Measurements from ENCODE around the gene MST1. TPM values are rescaled to one million over a fixed set of nuclear protein-coding genes. Genes with fewer than 3 reads are reported as not detected.

The MST1 gene
- total RNA-seq, 5 donors from 2014 or later (not counting 1 experiment from before 2014, with no cell fraction given) = 9.9 to 16.1 (median 12.6) TPM

- DNase-seq = no peak
- Histone ChIP-seq H3K27ac (ENCODE audit: low read length) (no peak overlapping the region), H3K36me3 (ENCODE audit: control insufficient read depth in 2 of 2, extremely low read depth in 1 of 2, insufficient read depth in 1 of 2, low read length in 1 of 2) (peaks cover 5 to 10% of the 10 kb centered on the region in 2 donors), H3K4me3 (ENCODE audit: control insufficient read depth in 1 of 2, extremely low read depth in 1 of 2, low read length in 1 of 2) (no peak overlapping the region), H3K9me3 (no peaks in the 10 kb centered on the region), H3K4me1 (ENCODE audit: control insufficient read depth in 1 of 2, extremely low read depth in 1 of 2, insufficient read depth in 2 of 2, low read length in 2 of 2) (peaks cover 3 to 39% of the 10 kb centered on the region in 2 experiments), H3K27me3 (replicated peaks in 1 of 2; ENCODE audit: control insufficient read depth in 2 of 2, extremely low read depth in 1 of 2, insufficient read depth in 2 of 2, low read length in 1 of 2) (no peaks in the 10 kb centered on the region)
- Mint-ChIP-seq H3K4me3 (no peak overlapping the region), H3K4me1 (peaks cover 18 to 24% (median 22%) of the 10 kb centered on the region in 3 donors), H3K27ac (no peak overlapping the region), H3K27me3 (no peaks in the 10 kb centered on the region), H3K36me3 (peaks cover 1% of the 10 kb centered on the region), H3K9me3 (no peaks in the 10 kb centered on the region)
- CTCF ChIA-PET = no interaction called here
- POLR2A ChIA-PET = interaction anchor here in 1 of 2 donors (0.6 kb wide), 1 partner anchor 63 kb away, joined by 3 read pairs; no protein-coding TSS in a partner anchor
- WGBS (ENCODE audit: insufficient coverage) = 91% methylated on average over 13 of the region's 13 CpGs
- ATAC-seq (replicated peaks in 1 of 4) = no peak
Observed at GRCh38 chr3:49714728-49715550, 25.7 kb upstream of the MST1 start.

GRCh38 chr3:49713336-49714105 lies 24.2 kb upstream of the MST1 start:
- CTCF ChIA-PET = no interaction called here
- Mint-ChIP-seq H3K27ac (no peak overlapping the region), H3K36me3 (peaks cover 4% of the 10 kb centered on the region), H3K4me1 (peaks cover 6 to 11% (median 10%) of the 10 kb centered on the region in 3 donors), H3K27me3 (no peaks in the 10 kb centered on the region), H3K4me3 (no peak overlapping the region), H3K9me3 (no peaks in the 10 kb centered on the region)
- DNase-seq = no peak
- POLR2A ChIA-PET = no interaction called here
- H3K36me3 ChIP-seq (ENCODE audit: control insufficient read depth in 2 of 2, extremely low read depth in 1 of 2, insufficient read depth in 1 of 2, low read length in 1 of 2) = peaks cover 5 to 10% of the 10 kb centered on the region in 2 donors
- H3K4me3 ChIP-seq (ENCODE audit: control insufficient read depth in 1 of 2, extremely low read depth in 1 of 2, low read length in 1 of 2) = no peak overlapping the region
- H3K27ac ChIP-seq (ENCODE audit: low read length) = no peak overlapping the region
- no peak for ATAC-seq (replicated peaks in 1 of 4)
- peaks cover 2 to 26% of the 10 kb centered on the region in 2 experiments for H3K4me1 ChIP-seq (ENCODE audit: control insufficient read depth in 1 of 2, extremely low read depth in 1 of 2, insufficient read depth in 2 of 2, low read length in 2 of 2)
- no peaks in the 10 kb centered on the region for H3K9me3 ChIP-seq
- H3K27me3 ChIP-seq (replicated peaks in 1 of 2; ENCODE audit: control insufficient read depth in 2 of 2, extremely low read depth in 1 of 2, insufficient read depth in 2 of 2, low read length in 1 of 2) = no peaks in the 10 kb centered on the region
- 92% methylated on average over 13 of the region's 25 CpGs for WGBS (ENCODE audit: insufficient coverage)

DNA sequence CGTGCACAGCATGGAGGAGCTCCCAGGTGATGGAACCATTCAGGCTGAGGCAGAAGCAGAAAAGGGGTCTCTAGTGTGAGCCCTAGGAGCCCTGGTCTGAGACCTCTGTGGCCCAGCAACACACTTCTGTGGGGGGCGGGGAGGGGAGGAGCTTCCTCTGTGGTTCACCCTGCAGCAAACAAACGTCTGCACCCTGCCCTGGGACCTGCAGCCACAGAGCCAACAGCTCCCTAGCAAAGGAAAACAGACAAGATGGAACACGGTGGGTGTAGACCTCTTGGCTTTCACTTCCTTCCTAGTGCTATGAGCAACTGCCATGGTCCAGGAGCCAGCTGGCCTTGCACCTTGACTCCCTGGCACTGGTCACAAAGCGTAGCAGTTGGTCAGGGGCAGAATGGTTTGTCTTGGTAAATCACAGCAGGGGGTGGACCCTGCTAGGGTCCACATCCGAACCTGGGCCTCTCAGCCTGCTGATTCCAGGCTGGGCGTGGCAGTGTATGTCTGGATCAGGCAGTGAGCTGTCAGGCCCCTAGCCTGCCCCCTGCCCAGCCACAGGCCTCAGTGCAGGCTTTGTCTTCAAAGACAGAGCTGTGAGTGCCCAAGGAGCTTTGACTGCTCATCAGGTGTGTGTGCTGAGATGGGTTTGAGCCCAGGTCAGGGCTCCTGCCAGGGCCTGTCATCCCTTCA lies 23.5 kb upstream of the MST1 start:
- H3K27me3 Mint-ChIP-seq = no peaks in the 10 kb centered on the region
- H3K36me3 ChIP-seq (ENCODE audit: control insufficient read depth in 2 of 2, extremely low read depth in 1 of 2, insufficient read depth in 1 of 2, low read length in 1 of 2) = peaks cover 5 to 10% of the 10 kb centered on the region in 2 donors
- peaks cover 4 to 10% (median 9%) of the 10 kb centered on the region in 3 donors for H3K4me1 Mint-ChIP-seq
- 56% methylated on average over 7 of the region's 7 CpGs for WGBS (ENCODE audit: insufficient coverage)
- no peak overlapping the region for H3K27ac ChIP-seq (ENCODE audit: low read length)
- peaks cover 2 to 19% of the 10 kb centered on the region in 2 experiments for H3K4me1 ChIP-seq (ENCODE audit: control insufficient read depth in 1 of 2, extremely low read depth in 1 of 2, insufficient read depth in 2 of 2, low read length in 2 of 2)
- H3K4me3 Mint-ChIP-seq = no peak overlapping the region
- ATAC-seq (replicated peaks in 1 of 4) (peak in 1 of 4 experiments; percentile 26), DNase-seq (peak in 1 of 35 experiments; percentile 31)
- H3K27me3 ChIP-seq (replicated peaks in 1 of 2; ENCODE audit: control insufficient read depth in 2 of 2, extremely low read depth in 1 of 2, insufficient read depth in 2 of 2, low read length in 1 of 2) = no peaks in the 10 kb centered on the region
- H3K9me3 ChIP-seq = no peaks in the 10 kb centered on the region
- POLR2A ChIA-PET = interaction anchor here in 1 of 2 donors (0.5 kb wide), 1 partner anchor 176 kb away, joined by 3 read pairs; no protein-coding TSS in a partner anchor
- peaks cover 4% of the 10 kb centered on the region for H3K36me3 Mint-ChIP-seq
- H3K4me3 ChIP-seq (ENCODE audit: control insufficient read depth in 1 of 2, extremely low read depth in 1 of 2, low read length in 1 of 2) = no peak overlapping the region
- H3K9me3 Mint-ChIP-seq = no peaks in the 10 kb centered on the region
- CTCF ChIA-PET = interaction anchor here in 1 of 2 donors (0.7 kb wide), 1 partner anchor 28 kb away, joined by 4 read pairs; no protein-coding TSS in a partner anchor
- no peak overlapping the region for H3K27ac Mint-ChIP-seq

GRCh38 chr3:49712166-49712565 lies 22.9 kb upstream of the MST1 start:
- no peaks in the 10 kb centered on the region for H3K27me3 ChIP-seq (replicated peaks in 1 of 2; ENCODE audit: control insufficient read depth in 2 of 2, extremely low read depth in 1 of 2, insufficient read depth in 2 of 2, low read length in 1 of 2)
- CTCF ChIA-PET = interaction anchor here in 1 of 2 donors (0.7 kb wide), 1 partner anchor 29 kb away, joined by 4 read pairs; no protein-coding TSS in a partner anchor
- POLR2A ChIA-PET = interaction anchor here in 1 of 2 donors (0.6 kb wide), 1 partner anchor 184 kb away, joined by 4 read pairs; no protein-coding TSS in a partner anchor
- Mint-ChIP-seq H3K27ac (no peak overlapping the region), H3K4me1 (peaks cover 4 to 10% (median 9%) of the 10 kb centered on the region in 3 donors), H3K9me3 (no peaks in the 10 kb centered on the region), H3K27me3 (no peaks in the 10 kb centered on the region), H3K4me3 (no peak overlapping the region), H3K36me3 (peaks cover 9% of the 10 kb centered on the region)
- H3K9me3 ChIP-seq = no peaks in the 10 kb centered on the region
- peaks cover 5 to 10% of the 10 kb centered on the region in 2 donors for H3K36me3 ChIP-seq (ENCODE audit: control insufficient read depth in 2 of 2, extremely low read depth in 1 of 2, insufficient read depth in 1 of 2, low read length in 1 of 2)
- ATAC-seq (replicated peaks in 1 of 4) (no peak), DNase-seq (no peak)
- 95% methylated on average over 11 of the region's 11 CpGs for WGBS (ENCODE audit: insufficient coverage)
- peaks cover 2 to 19% of the 10 kb centered on the region in 2 experiments for H3K4me1 ChIP-seq (ENCODE audit: control insufficient read depth in 1 of 2, extremely low read depth in 1 of 2, insufficient read depth in 2 of 2, low read length in 2 of 2)
- no peak overlapping the region for H3K4me3 ChIP-seq (ENCODE audit: control insufficient read depth in 1 of 2, extremely low read depth in 1 of 2, low read length in 1 of 2)
- H3K27ac ChIP-seq (ENCODE audit: low read length) = no peak overlapping the region

DNA sequence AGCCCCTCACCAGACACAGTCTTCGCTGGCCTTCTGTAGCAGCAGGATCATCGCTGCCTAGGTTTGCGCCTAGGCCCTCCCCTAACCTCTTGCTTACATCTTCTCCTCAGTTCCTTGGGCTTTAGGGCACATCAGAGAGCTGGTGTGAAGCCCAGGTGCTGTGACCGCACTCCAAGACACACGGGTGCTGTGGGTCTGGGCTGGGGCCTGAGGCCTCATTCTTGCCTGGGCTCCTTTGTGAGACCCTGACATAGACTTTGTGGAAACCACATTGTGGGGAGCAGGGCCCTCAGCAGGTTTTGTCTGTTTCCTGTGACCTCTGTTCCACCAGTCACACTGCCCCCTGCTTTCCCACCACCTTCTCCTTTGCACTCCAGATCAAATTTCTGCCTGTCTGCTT lies 22.2 kb upstream of the MST1 start:
- CTCF ChIA-PET = no interaction called here
- POLR2A ChIA-PET = interaction anchor here in 1 of 2 donors (0.6 kb wide), 1 partner anchor 184 kb away, joined by 4 read pairs; no protein-coding TSS in a partner anchor
- H3K4me1 ChIP-seq (ENCODE audit: control insufficient read depth in 1 of 2, extremely low read depth in 1 of 2, insufficient read depth in 2 of 2, low read length in 2 of 2) = peaks cover 2 to 19% of the 10 kb centered on the region in 2 experiments
- WGBS (ENCODE audit: insufficient coverage) = 70% methylated on average over 4 of the region's 5 CpGs
- H3K27ac Mint-ChIP-seq = peak overlapping the region in 1 of 2 donors; percentile 50
- H3K36me3 Mint-ChIP-seq = peaks cover 11% of the 10 kb centered on the region
- no peaks in the 10 kb centered on the region for H3K27me3 ChIP-seq (replicated peaks in 1 of 2; ENCODE audit: control insufficient read depth in 2 of 2, extremely low read depth in 1 of 2, insufficient read depth in 2 of 2, low read length in 1 of 2)
- peaks cover 4 to 10% (median 9%) of the 10 kb centered on the region in 3 donors for H3K4me1 Mint-ChIP-seq
- ATAC-seq (replicated peaks in 1 of 4) (no peak), DNase-seq (no peak)
- H3K4me3 ChIP-seq (ENCODE audit: control insufficient read depth in 1 of 2, extremely low read depth in 1 of 2, low read length in 1 of 2) = no peak overlapping the region
- no peaks in the 10 kb centered on the region for H3K9me3 ChIP-seq
- H3K4me3 Mint-ChIP-seq = no peak overlapping the region
- no peak overlapping the region for H3K27ac ChIP-seq (ENCODE audit: low read length)
- H3K9me3 Mint-ChIP-seq = no peaks in the 10 kb centered on the region
- peaks cover 5 to 10% of the 10 kb centered on the region in 2 donors for H3K36me3 ChIP-seq (ENCODE audit: control insufficient read depth in 2 of 2, extremely low read depth in 1 of 2, insufficient read depth in 1 of 2, low read length in 1 of 2)
- no peaks in the 10 kb centered on the region for H3K27me3 Mint-ChIP-seq

DNA sequence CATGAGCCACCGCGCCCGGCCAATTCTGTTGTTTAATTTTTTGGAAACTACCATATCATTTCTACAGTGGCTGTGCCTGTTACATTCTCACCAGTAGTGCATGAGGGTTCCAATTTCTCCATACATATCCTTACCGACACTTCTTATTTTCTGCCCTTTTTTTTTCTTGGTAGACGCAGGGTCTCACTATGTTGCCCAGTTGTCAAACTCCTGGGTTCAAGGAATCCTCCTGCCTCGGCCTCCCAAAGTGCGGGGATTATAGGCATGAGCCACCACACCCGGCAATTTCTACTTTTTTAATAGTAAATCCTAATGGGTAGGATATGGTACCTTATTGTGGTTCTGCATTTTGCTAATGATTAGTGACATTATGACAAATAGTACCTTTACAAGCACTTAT lies 20.6 kb upstream of the MST1 start:
- Mint-ChIP-seq H3K27ac (no peak overlapping the region), H3K36me3 (peaks cover 11% of the 10 kb centered on the region), H3K9me3 (no peaks in the 10 kb centered on the region), H3K4me3 (no peak overlapping the region), H3K27me3 (no peaks in the 10 kb centered on the region), H3K4me1 (peaks cover 2 to 10% (median 9%) of the 10 kb centered on the region in 3 donors)
- H3K9me3 ChIP-seq = no peaks in the 10 kb centered on the region
- ChIA-PET CTCF (no interaction called here), POLR2A (no interaction called here)
- 95% methylated on average over 3 of the region's 8 CpGs for WGBS (ENCODE audit: insufficient coverage)
- peaks cover 0 to 13% of the 10 kb centered on the region in 2 donors for H3K36me3 ChIP-seq (ENCODE audit: control insufficient read depth in 2 of 2, extremely low read depth in 1 of 2, insufficient read depth in 1 of 2, low read length in 1 of 2)
- ATAC-seq (replicated peaks in 1 of 4) (no peak), DNase-seq (no peak)
- H3K4me1 ChIP-seq (ENCODE audit: control insufficient read depth in 1 of 2, extremely low read depth in 1 of 2, insufficient read depth in 2 of 2, low read length in 2 of 2) = peaks cover 2 to 19% of the 10 kb centered on the region in 2 experiments
- no peaks in the 10 kb centered on the region for H3K27me3 ChIP-seq (replicated peaks in 1 of 2; ENCODE audit: control insufficient read depth in 2 of 2, extremely low read depth in 1 of 2, insufficient read depth in 2 of 2, low read length in 1 of 2)
- H3K4me3 ChIP-seq (ENCODE audit: control insufficient read depth in 1 of 2, extremely low read depth in 1 of 2, low read length in 1 of 2) = no peak overlapping the region
- no peak overlapping the region for H3K27ac ChIP-seq (ENCODE audit: low read length)

All from T-cell (primary cell).